Loucy (cell line): ENCODE measurements around the gene JOSD1.

ENCODE experiments used
- H2AFZ ChIP-seq: fragments of 200-600 bp; sonication (generic); 2 replicates; pipeline ENCODE4 v1.6.0; 2016; ENCODE audit warnings: antibody characterized with exemption, mild to moderate bottlenecking, low read length, moderate library complexity
- H3F3A ChIP-seq: fragments of 200-600 bp; 2 replicates; pipeline ENCODE4 v1.6.0; 2016; ENCODE audit warnings: antibody characterized with exemption, low read depth, mild to moderate bottlenecking
- H3K27me3 ChIP-seq: fragments of 200-600 bp; sonication (generic); 2 replicates; pipeline ENCODE4 v1.6.1; 2014; ENCODE audit warnings: low read length, mild to moderate bottlenecking; ENCODE audit not compliant: insufficient read depth, poor library complexity, severe bottlenecking
- H3K36me3 ChIP-seq: fragments of 200-600 bp; sonication (generic); 2 replicates; pipeline ENCODE4 v1.6.1; 2016; ENCODE audit warnings: low read length; ENCODE audit not compliant: insufficient read depth
- H3K4me1 ChIP-seq: fragments of 200-600 bp; sonication (generic); 2 replicates; pipeline ENCODE4 v1.5.1; 2014; ENCODE audit warnings: low read length, mild to moderate bottlenecking; ENCODE audit not compliant: insufficient read depth, poor library complexity, severe bottlenecking
- H3K4me2 ChIP-seq: fragments of 200-600 bp; sonication (generic); 2 replicates; pipeline ENCODE4 v1.6.0; 2014; ENCODE audit warnings: antibody characterized with exemption, low read length, low read depth, mild to moderate bottlenecking; ENCODE audit not compliant: poor library complexity, severe bottlenecking
- H3K4me3 ChIP-seq: fragments of 200-600 bp; sonication (generic); 2 replicates; pipeline ENCODE4 v1.5.1; 2014; ENCODE audit warnings: low read length, mild to moderate bottlenecking, mixed read lengths; ENCODE audit not compliant: poor library complexity, severe bottlenecking
- H3K79me2 ChIP-seq: fragments of 200-600 bp; sonication (generic); 2 replicates; pipeline ENCODE4 v1.6.1; 2014; ENCODE audit warnings: low read length; ENCODE audit not compliant: insufficient read depth
- H3K9ac ChIP-seq: fragments of 200-600 bp; sonication (generic); 2 replicates; pipeline ENCODE4 v1.6.0; 2014; ENCODE audit warnings: mild to moderate bottlenecking, low read depth, low read length, moderate library complexity; ENCODE audit not compliant: poor library complexity, severe bottlenecking
- H3K9me2 ChIP-seq: fragments of 200-600 bp; sonication (generic); replicated peaks from 2 replicates; pipeline ENCODE4 v1.6.1; 2016; ENCODE audit warnings: low read depth, low read length, mixed read lengths
- H3K9me3 ChIP-seq: fragments of 200-600 bp; sonication (generic); 2 replicates; pipeline ENCODE4 v1.6.1; 2014; ENCODE audit warnings: mild to moderate bottlenecking, antibody characterized with exemption, low read length, low read depth; ENCODE audit not compliant: insufficient read depth
- H4K20me1 ChIP-seq: fragments of 200-600 bp; sonication (generic); 2 replicates; pipeline ENCODE4 v1.6.0; 2014; ENCODE audit warnings: antibody characterized with exemption, low read length, mild to moderate bottlenecking; ENCODE audit not compliant: insufficient read depth, poor library complexity, severe bottlenecking
- EZH2phosphoT487 ChIP-seq: fragments of 200-600 bp; IDR thresholded peaks from 2 replicates; pipeline ENCODE4 v1.6.1; 2018; ENCODE audit warnings: antibody characterized with exemption, mild to moderate bottlenecking, moderate library complexity, borderline replicate concordance
- TF ChIP-seq, protein P1 (sequence below): fragments of 200-600 bp; sonication (generic); conservative IDR thresholded peaks from 2 replicates; pipeline ENCODE4 v1.5.1; 2014; ENCODE audit warnings: mild to moderate bottlenecking, antibody characterized with exemption, low read length

JOSD1 gene

GRCh38 chr22:38740116-38740723 is 39.5 kb upstream of the JOSD1 start:
- Histone ChIP-seq H2AFZ (no peak overlapping the region), H3K9ac (no peak overlapping the region), H3K79me2 (peaks cover 2% of the 10 kb centered on the region; the same call in 1 of the 2 replicates), H3K36me3 (peaks cover 96% of the 10 kb centered on the region; the same call in 1 of the 2 replicates), H3K4me1 (no peaks in the 10 kb centered on the region), H3K9me2 (no peaks in the 10 kb centered on the region), H3K27me3 (no peaks in the 10 kb centered on the region), H3F3A (no peaks in the 10 kb centered on the region), H3K9me3 (no peaks in the 10 kb centered on the region), H4K20me1 (no peaks in the 10 kb centered on the region), H3K4me2 (no peak overlapping the region), H3K4me3 (no peak overlapping the region)
- no peak for TF ChIP-seq EZH2phosphoT487
- TF ChIP-seq, protein P1, sequence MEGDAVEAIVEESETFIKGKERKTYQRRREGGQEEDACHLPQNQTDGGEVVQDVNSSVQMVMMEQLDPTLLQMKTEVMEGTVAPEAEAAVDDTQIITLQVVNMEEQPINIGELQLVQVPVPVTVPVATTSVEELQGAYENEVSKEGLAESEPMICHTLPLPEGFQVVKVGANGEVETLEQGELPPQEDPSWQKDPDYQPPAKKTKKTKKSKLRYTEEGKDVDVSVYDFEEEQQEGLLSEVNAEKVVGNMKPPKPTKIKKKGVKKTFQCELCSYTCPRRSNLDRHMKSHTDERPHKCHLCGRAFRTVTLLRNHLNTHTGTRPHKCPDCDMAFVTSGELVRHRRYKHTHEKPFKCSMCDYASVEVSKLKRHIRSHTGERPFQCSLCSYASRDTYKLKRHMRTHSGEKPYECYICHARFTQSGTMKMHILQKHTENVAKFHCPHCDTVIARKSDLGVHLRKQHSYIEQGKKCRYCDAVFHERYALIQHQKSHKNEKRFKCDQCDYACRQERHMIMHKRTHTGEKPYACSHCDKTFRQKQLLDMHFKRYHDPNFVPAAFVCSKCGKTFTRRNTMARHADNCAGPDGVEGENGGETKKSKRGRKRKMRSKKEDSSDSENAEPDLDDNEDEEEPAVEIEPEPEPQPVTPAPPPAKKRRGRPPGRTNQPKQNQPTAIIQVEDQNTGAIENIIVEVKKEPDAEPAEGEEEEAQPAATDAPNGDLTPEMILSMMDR, result no peak

GRCh38 chr22:38739300-38740055 is 38.7 kb upstream of the JOSD1 start:
- Histone ChIP-seq H3K36me3 (peaks cover 93% of the 10 kb centered on the region; the same call in 1 of the 2 replicates), H4K20me1 (no peaks in the 10 kb centered on the region), H3K4me1 (no peaks in the 10 kb centered on the region), H3K79me2 (no peaks in the 10 kb centered on the region), H3F3A (no peaks in the 10 kb centered on the region), H3K4me2 (no peak overlapping the region), H2AFZ (no peak overlapping the region), H3K9me2 (no peaks in the 10 kb centered on the region), H3K9me3 (no peaks in the 10 kb centered on the region), H3K27me3 (no peaks in the 10 kb centered on the region), H3K4me3 (no peak overlapping the region), H3K9ac (no peak overlapping the region)
- no peak for TF ChIP-seq EZH2phosphoT487

- Histone ChIP-seq H3K4me1 (no peaks in the 10 kb centered on the region), H3K4me2 (no peak overlapping the region), H3K9ac (no peak overlapping the region), H2AFZ (no peak overlapping the region), H3K4me3 (no peak overlapping the region), H3K27me3 (no peaks in the 10 kb centered on the region), H3K9me2 (no peaks in the 10 kb centered on the region), H3K79me2 (no peaks in the 10 kb centered on the region), H3K36me3 (peaks cover 94% of the 10 kb centered on the region; the same call in 1 of the 2 replicates), H3K9me3 (no peaks in the 10 kb centered on the region), H3F3A (no peaks in the 10 kb centered on the region), H4K20me1 (no peaks in the 10 kb centered on the region)
- no peak for TF ChIP-seq EZH2phosphoT487
- TF ChIP-seq, protein P1, result no peak
Observed at GRCh38 chr22:38738475-38739070, 37.8 kb upstream of the JOSD1 start.
